Epithelial cell of proximal tubule (primary cell): ENCODE measurements around the gene SYNDIG1. TPM values are rescaled to one million over a fixed set of nuclear protein-coding genes. Genes with fewer than 3 reads are reported as not detected.

Source experiments
- DNase-seq: peaks from one replicate; pipeline ENCODE4 v3.0.0-alpha.2; 2011; ENCODE audit warnings: low read depth
- H3K4me3 ChIP-seq: 2 replicates; pipeline ENCODE4 v1.5.1; 2011; ENCODE audit warnings: low read depth, mild to moderate bottlenecking, low read length
- CTCF ChIP-seq: conservative IDR thresholded peaks from 2 replicates; pipeline ENCODE4 v1.5.1; 2012; ENCODE audit warnings: low read depth, mild to moderate bottlenecking, low read length
- total RNA-seq: library from RNA; depleted of rRNA; stranded (reverse); fragments of >200 nt; gene quantifications from 2 replicates; pipeline ENCODE4 v1.2.3, GENCODE V29; 2015

Gene SYNDIG1
- total RNA-seq, 1 donor from 2014 or later, result 0.12 TPM

GRCh38 chr20:24531202-24531601 lies 61.8 kb downstream of the SYNDIG1 start:
- TF ChIP-seq CTCF, result no peak
- DNase-seq, result no peak

GRCh38 chr20:24531631-24532419 lies 62.4 kb downstream of the SYNDIG1 start:
- no peak for TF ChIP-seq CTCF
- DNase-seq, result no peak
- H3K4me3 ChIP-seq, result no peak overlapping the region

More at GRCh38 chr20:24531202-24531601, 61.8 kb downstream of the SYNDIG1 start:
- no peak overlapping the region for H3K4me3 ChIP-seq

- H3K4me3 ChIP-seq, result no peak overlapping the region
- no peak for DNase-seq
- TF ChIP-seq CTCF, result no peak
Observed at GRCh38 chr20:24533449-24533848, 64.0 kb downstream of the SYNDIG1 start.

GRCh38 chr20:24534282-24534681 lies 64.9 kb downstream of the SYNDIG1 start:
- no peak for TF ChIP-seq CTCF
- no peak overlapping the region for H3K4me3 ChIP-seq
- DNase-seq, result no peak

- no peak overlapping the region for H3K4me3 ChIP-seq
- TF ChIP-seq CTCF, result no peak
- DNase-seq, result no peak
Observed at GRCh38 chr20:24535941-24536730, 66.7 kb downstream of the SYNDIG1 start.

- DNase-seq, result no peak
- TF ChIP-seq CTCF, result no peak
- H3K4me3 ChIP-seq, result no peak overlapping the region
Observed at GRCh38 chr20:24537210-24537609, 67.8 kb downstream of the SYNDIG1 start.
